Stimulated activated CD4-positive, alpha-beta T cell treated with anti-CD3 and anti-CD28 coated beads, TNF-alpha, amount 100 ng/mL, for 1 hour (primary cell): ENCODE measurements around the gene NTHL1.

Experiments
- DNase-seq, 3 donors: peaks; one replicate each; pipeline ENCODE4 v3.0.0-alpha.2; 2020; ENCODE audit warnings: low read depth in 3 of 3, low spot score in 1 of 3

NTHL1 gene

GRCh38 chr16:2084895-2085625 lies 37.4 kb upstream of the NTHL1 start:
- no peak for DNase-seq

- no peak for DNase-seq
Observed at GRCh38 chr16:2083876-2084780, 36.5 kb upstream of the NTHL1 start.

- no peak for DNase-seq
Observed at GRCh38 chr16:2083409-2083808, 35.8 kb upstream of the NTHL1 start.

- DNase-seq = no peak
Observed at GRCh38 chr16:2082983-2083364, 35.3 kb upstream of the NTHL1 start.

GRCh38 chr16:2082171-2082982 lies 34.7 kb upstream of the NTHL1 start:
- DNase-seq = no peak

- DNase-seq = no peak
Observed at GRCh38 chr16:2081201-2082084, 33.8 kb upstream of the NTHL1 start.

GRCh38 chr16:2079991-2080390 lies 32.4 kb upstream of the NTHL1 start:
- DNase-seq = no peak

GRCh38 chr16:2079311-2079800 lies 31.7 kb upstream of the NTHL1 start:
- no peak for DNase-seq

- no peak for DNase-seq
Observed at GRCh38 chr16:2078691-2079090, 31.1 kb upstream of the NTHL1 start.

GRCh38 chr16:2078096-2078495 lies 30.5 kb upstream of the NTHL1 start:
- no peak for DNase-seq

- no peak for DNase-seq
Observed at GRCh38 chr16:2077696-2078095, 30.1 kb upstream of the NTHL1 start.

GRCh38 chr16:2077016-2077415 lies 29.4 kb upstream of the NTHL1 start:
- no peak for DNase-seq

GRCh38 chr16:2076072-2076865 lies 28.6 kb upstream of the NTHL1 start:
- no peak for DNase-seq

- no peak for DNase-seq
Observed at GRCh38 chr16:2075631-2076030, 28.0 kb upstream of the NTHL1 start.

- DNase-seq = no peak
Observed at GRCh38 chr16:2074071-2074470, 26.4 kb upstream of the NTHL1 start.

GRCh38 chr16:2072926-2073325 lies 25.3 kb upstream of the NTHL1 start:
- no peak for DNase-seq

GRCh38 chr16:2071454-2072202 lies 24.0 kb upstream of the NTHL1 start:
- DNase-seq = no peak

- no peak for DNase-seq
Observed at GRCh38 chr16:2070576-2071453, 23.2 kb upstream of the NTHL1 start.
